ENCODE data around the gene ATP5MK. TPM values are rescaled to one million over a fixed set of nuclear protein-coding genes. Genes with fewer than 3 reads are reported as not detected.

The ATP5MK gene
- total and polyA plus RNA-seq, 4 donors = 38.6 to 1,220 (median 307) TPM

- WGBS, 2 donors = 94 to 98% methylated on average over 5 of the region's 5 CpGs
- no peaks in the 10 kb centered on the region for H3K9me3 ChIP-seq (ENCODE audit: control insufficient read depth in 4 of 4, insufficient read depth in 3 of 4, low read length in 3 of 4)
- no peak overlapping the region for H3K27ac ChIP-seq (ENCODE audit: low read depth in 1 of 2, low read length in 1 of 2)
- DNase-seq = no peak
- H3K4me1 ChIP-seq (ENCODE audit: control insufficient read depth in 5 of 5, insufficient read depth in 5 of 5, low read length in 5 of 5) = no peaks in the 10 kb centered on the region
- H3K36me3 ChIP-seq (ENCODE audit: control insufficient read depth in 4 of 4, insufficient read depth in 4 of 4, low read length in 4 of 4) = peaks cover 5 to 24% (median 12%) of the 10 kb centered on the region in 4 donors
- TF ChIP-seq CTCF (IDR thresholded peaks at IDR 0.05; ENCODE audit: control extremely low read depth, extremely low read depth) = no peak
- ATAC-seq (ENCODE audit: insufficient read depth, low FRiP score) = no peak
- H3K9ac ChIP-seq (ENCODE audit: insufficient read depth in 1 of 2, low read length in 2 of 2) = no peak overlapping the region
- no peak overlapping the region for H3K4me3 ChIP-seq
- H3K27me3 ChIP-seq (ENCODE audit: control insufficient read depth in 3 of 3, insufficient read depth in 3 of 3, low read length in 2 of 3) = no peaks in the 10 kb centered on the region
Observed at GRCh38 chr10:103382769-103383168, 13.5 kb downstream of the ATP5MK start.

- WGBS, 2 donors = 90 to 92% methylated on average over 5 of the region's 5 CpGs
- no peak for TF ChIP-seq CTCF (IDR thresholded peaks at IDR 0.05; ENCODE audit: control extremely low read depth, extremely low read depth)
- H3K4me3 ChIP-seq = no peak overlapping the region
- peaks cover 7 to 22% (median 15%) of the 10 kb centered on the region in 4 donors for H3K36me3 ChIP-seq (ENCODE audit: control insufficient read depth in 4 of 4, insufficient read depth in 4 of 4, low read length in 4 of 4)
- H3K9me3 ChIP-seq (ENCODE audit: control insufficient read depth in 4 of 4, insufficient read depth in 3 of 4, low read length in 3 of 4) = no peaks in the 10 kb centered on the region
- no peaks in the 10 kb centered on the region for H3K27me3 ChIP-seq (ENCODE audit: control insufficient read depth in 3 of 3, insufficient read depth in 3 of 3, low read length in 2 of 3)
- no peak overlapping the region for H3K9ac ChIP-seq (ENCODE audit: insufficient read depth in 1 of 2, low read length in 2 of 2)
- H3K4me1 ChIP-seq (ENCODE audit: control insufficient read depth in 5 of 5, insufficient read depth in 5 of 5, low read length in 5 of 5) = peaks cover 0 to under 1% (median 0%) of the 10 kb centered on the region in 5 donors
- DNase-seq (no peak), ATAC-seq (ENCODE audit: insufficient read depth, low FRiP score) (no peak)
- no peak overlapping the region for H3K27ac ChIP-seq (ENCODE audit: low read depth in 1 of 2, low read length in 1 of 2)
Observed at GRCh38 chr10:103374263-103374662, 22.0 kb downstream of the ATP5MK start.

GRCh38 chr10:103373544-103373943 lies 22.7 kb downstream of the ATP5MK start:
- H3K4me3 ChIP-seq = no peak overlapping the region
- H3K9me3 ChIP-seq (ENCODE audit: control insufficient read depth in 4 of 4, insufficient read depth in 3 of 4, low read length in 3 of 4) = no peaks in the 10 kb centered on the region
- peaks cover 7 to 22% (median 14%) of the 10 kb centered on the region in 4 donors for H3K36me3 ChIP-seq (ENCODE audit: control insufficient read depth in 4 of 4, insufficient read depth in 4 of 4, low read length in 4 of 4)
- H3K27ac ChIP-seq (ENCODE audit: low read depth in 1 of 2, low read length in 1 of 2) = no peak overlapping the region
- no peaks in the 10 kb centered on the region for H3K27me3 ChIP-seq (ENCODE audit: control insufficient read depth in 3 of 3, insufficient read depth in 3 of 3, low read length in 2 of 3)
- 90 to 95% methylated on average over 3 of the region's 3 CpGs for WGBS, 2 donors
- ATAC-seq (ENCODE audit: insufficient read depth, low FRiP score) = no peak
- H3K9ac ChIP-seq (ENCODE audit: insufficient read depth in 1 of 2, low read length in 2 of 2) = no peak overlapping the region
- no peak for DNase-seq
- H3K4me1 ChIP-seq (ENCODE audit: control insufficient read depth in 5 of 5, insufficient read depth in 5 of 5, low read length in 5 of 5) = peaks cover 0 to 6% (median 0%) of the 10 kb centered on the region in 5 donors
- no peak for TF ChIP-seq CTCF (IDR thresholded peaks at IDR 0.05; ENCODE audit: control extremely low read depth, extremely low read depth)

Data from lung (tissue), 12 donors.